GM19328 (cell line): Measurements from ENCODE around the gene ACTL6B.

Experiments
- ATAC-seq: cut with Tn5 transposase; IDR thresholded peaks from one replicate; pipeline ENCODE4 v1.9.1; 2021; ENCODE audit warnings: mild to moderate bottlenecking, moderate library complexity; ENCODE audit not compliant: unreplicated experiment

The ACTL6B gene

GRCh38 chr7:100602889-100603725, 53.1 kb downstream of the ACTL6B start:
- no peak for ATAC-seq

GRCh38 chr7:100600730-100601038, 55.6 kb downstream of the ACTL6B start:
- no peak for ATAC-seq

- no peak for ATAC-seq
Measured at GRCh38 chr7:100599911-100600729, 56.1 kb downstream of the ACTL6B start.

- ATAC-seq: no peak
Measured at GRCh38 chr7:100598425-100598824, 57.8 kb downstream of the ACTL6B start.

GRCh38 chr7:100595188-100595587, 61.1 kb downstream of the ACTL6B start:
- ATAC-seq: no peak
